Gastroesophageal sphincter (tissue), 3 donors: ENCODE results near the gene CASQ2.

ENCODE experiments used
- CTCF ChIP-seq, 4 experiments: fragments of 200-600 bp in 2 of 4; fragments of 450-650 bp in 2 of 4; sonication (generic) in 1 of 4; IDR thresholded peaks; one replicate each; pipeline ENCODE4 v1.5.1; 2017 to 2019; ENCODE audit warnings: antibody characterized with exemption in 4 of 4, mild to moderate bottlenecking in 2 of 4, moderate library complexity in 2 of 4
- EP300 ChIP-seq: sonication (generic); formaldehyde crosslinking; IDR thresholded peaks from one replicate; pipeline ENCODE4 v1.6.1; 2017; ENCODE audit warnings: antibody characterized with exemption, mild to moderate bottlenecking
- POLR2A ChIP-seq, 2 donors: fragments of 450-650 bp; IDR thresholded peaks; one replicate each; pipeline ENCODE4 v1.6.1; 2017; ENCODE audit warnings: antibody characterized with exemption in 2 of 2, mild to moderate bottlenecking in 2 of 2, moderate library complexity in 1 of 2
- POLR2AphosphoS5 ChIP-seq: sonication (generic); formaldehyde crosslinking; IDR thresholded peaks from one replicate; pipeline ENCODE4 v1.6.1; 2017; ENCODE audit warnings: antibody characterized with exemption

DNA sequence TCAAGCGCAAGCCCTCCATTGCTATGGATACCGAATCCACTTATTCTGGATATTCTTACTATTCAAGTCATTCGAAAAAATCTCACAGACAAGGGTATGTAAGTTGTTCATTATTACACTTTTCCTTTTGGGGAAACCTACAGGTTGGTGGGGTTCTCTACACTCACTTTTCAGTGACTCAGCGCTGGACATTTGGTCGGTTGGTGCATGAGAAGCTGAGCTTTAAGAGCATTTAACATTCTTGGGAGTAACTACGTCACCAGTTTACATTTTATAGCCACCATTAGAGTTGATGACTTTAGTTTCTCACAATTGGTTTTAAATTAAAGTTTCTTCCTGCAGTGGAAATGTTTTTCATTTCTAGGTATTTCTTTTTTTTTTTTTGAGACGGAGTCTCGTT lies 117.1 kb downstream of the CASQ2 start:
- no peak for TF ChIP-seq POLR2AphosphoS5
- TF ChIP-seq CTCF (IDR thresholded peaks at IDR 0.05): no peak
- no peak for TF ChIP-seq EP300
- no peak for TF ChIP-seq POLR2A (IDR thresholded peaks at IDR 0.05)
